HepG2 (cell line): ENCODE data around the gene CAPZB. TPM values are rescaled to one million over a fixed set of nuclear protein-coding genes. Genes with fewer than 3 reads are reported as not detected.

Experiments
- ATF7-NPFF ChIP-seq: sonication (generic); formaldehyde crosslinking; IDR thresholded peaks from 2 replicates; pipeline ENCODE4 v1.8.1; 2023; ENCODE audit warnings: mild to moderate bottlenecking, low read depth, missing genetic modification reagents, moderate library complexity
- ELF3 ChIP-seq: IDR thresholded peaks from 2 replicates; pipeline ENCODE4 v1.6.1; 2016; ENCODE audit warnings: missing genetic modification reagents, missing compliant biosample characterization
- FOXP1 ChIP-seq, 2 experiments: fragments of 450-650 bp in 1 of 2; IDR thresholded peaks; 2 replicates each; pipeline ENCODE4 v1.6.1; 2017 to 2018; ENCODE audit warnings: antibody characterized with exemption in 1 of 2
- JUND ChIP-seq: sonication (generic); formaldehyde crosslinking; IDR thresholded peaks from 2 replicates; pipeline ENCODE4 v1.8.0; 2022; ENCODE audit warnings: mild to moderate bottlenecking, missing genetic modification reagents
- KAT2B ChIP-seq: fragments of 150-350 bp; IDR thresholded peaks from 2 replicates; pipeline ENCODE4 v1.6.1; 2014; ENCODE audit warnings: low read depth, low read length, borderline replicate concordance
- KDM6A ChIP-seq: IDR thresholded peaks from 2 replicates; pipeline ENCODE4 v1.6.1; 2016; ENCODE audit warnings: low read depth
- MEF2D ChIP-seq: sonication (generic); formaldehyde crosslinking; IDR thresholded peaks from 2 replicates; pipeline ENCODE4 v1.5.1; 2020; ENCODE audit warnings: mild to moderate bottlenecking, missing genetic modification reagents
- MIER2 ChIP-seq: IDR thresholded peaks from 2 replicates; pipeline ENCODE4 v1.6.1; 2016; ENCODE audit warnings: missing biosample characterization, missing genetic modification reagents
- NCOA2 ChIP-seq: sonication (generic); formaldehyde crosslinking; IDR thresholded peaks from 2 replicates; pipeline ENCODE4 v1.8.0; 2022; ENCODE audit warnings: inconsistent platforms
- RBM22 ChIP-seq: fragments of 200-400 bp; formaldehyde crosslinking; optimal IDR thresholded peaks from 2 replicates; pipeline ENCODE3; 2017; ENCODE audit warnings: mild to moderate bottlenecking, low read length, moderate library complexity
- REPIN1 ChIP-seq: sonication (generic); formaldehyde crosslinking; IDR thresholded peaks from 2 replicates; pipeline ENCODE4 v1.8.0; 2022; ENCODE audit warnings: missing genetic modification reagents, low read depth, mild to moderate bottlenecking, borderline replicate concordance
- RXRB ChIP-seq: IDR thresholded peaks from 2 replicates; pipeline ENCODE4 v1.6.1; 2016; ENCODE audit warnings: borderline replicate concordance, missing genetic modification reagents, missing compliant biosample characterization
- SIX4 ChIP-seq: sonication (generic); formaldehyde crosslinking; IDR thresholded peaks from 2 replicates; pipeline ENCODE4 v1.4.0; 2020; ENCODE audit warnings: missing genetic modification reagents
- SP4 ChIP-seq: sonication (generic); formaldehyde crosslinking; IDR thresholded peaks from 2 replicates; pipeline ENCODE4 v1.8.1; 2023; ENCODE audit warnings: mild to moderate bottlenecking, missing genetic modification reagents
- SUZ12 ChIP-seq: fragments of 150-350 bp; IDR thresholded peaks from 2 replicates; pipeline ENCODE4 v1.6.1; 2014; ENCODE audit warnings: low read depth, low read length
- TBX2 ChIP-seq: sonication (generic); formaldehyde crosslinking; IDR thresholded peaks from 2 replicates; pipeline ENCODE4 v1.5.0; 2020; ENCODE audit warnings: missing genetic modification reagents, mild to moderate bottlenecking, borderline replicate concordance
- TEAD2 ChIP-seq: sonication (generic); formaldehyde crosslinking; IDR thresholded peaks from 2 replicates; pipeline ENCODE4 v1.9.0; 2021; ENCODE audit warnings: missing genetic modification reagents
- ZFP36L2 ChIP-seq: sonication (generic); formaldehyde crosslinking; IDR thresholded peaks from 2 replicates; pipeline ENCODE4 v1.4.0; 2020; ENCODE audit warnings: missing genetic modification reagents
- ZNF333 ChIP-seq: sonication (generic); formaldehyde crosslinking; IDR thresholded peaks from 2 replicates; pipeline ENCODE4 v1.4.0; 2020; ENCODE audit warnings: mild to moderate bottlenecking, missing genetic modification reagents, borderline replicate concordance
- ZNF589 ChIP-seq: sonication (generic); formaldehyde crosslinking; conservative IDR thresholded peaks from 2 replicates; pipeline ENCODE4 v1.8.0; 2022; ENCODE audit warnings: mild to moderate bottlenecking, moderate library complexity, missing genetic modification reagents
- ZNF83 ChIP-seq: sonication (generic); formaldehyde crosslinking; IDR thresholded peaks from 2 replicates; pipeline ENCODE4 v1.4.0; 2020; ENCODE audit warnings: missing genetic modification reagents, mild to moderate bottlenecking, borderline replicate concordance
- polyA plus RNA-seq, 8 experiments: library from polyadenylated mRNA; depleted of rRNA in 3 of 8; stranded (reverse) in 7 of 8; unstranded in 1 of 8; fragments of >200 nt; fragmentation: Illumina TruSeq in 4 of 8; extraction: Trizol in 4 of 8; gene quantifications; 2 replicates each; pipeline versions ENCODE4 v1.2.1 to v1.2.3, GENCODE V29; 2011 to 2016; ENCODE audit warnings: low read depth in 4 of 8, missing spikeins in 1 of 8, mixed read lengths in 1 of 8; ENCODE audit not compliant: insufficient read depth in 1 of 8
- total RNA-seq, 5 experiments: library from RNA; depleted of rRNA; stranded (reverse); fragments of >200 nt; fragmentation: Illumina TruSeq; extraction: Trizol; gene quantifications; 2 replicates each; pipeline ENCODE4 v1.2.3, GENCODE V29; 2016; ENCODE audit warnings: low read depth in 1 of 5
- TF ChIP-seq, protein P1 (sequence below): sonication (generic); formaldehyde crosslinking; IDR thresholded peaks from 2 replicates; pipeline ENCODE4 v1.5.0; 2020; ENCODE audit warnings: mild to moderate bottlenecking, missing genetic modification reagents
- TF ChIP-seq, protein P2 (sequence below): IDR thresholded peaks from 2 replicates; pipeline ENCODE4 v1.6.1; 2016; ENCODE audit warnings: control low read depth
- TF ChIP-seq, protein P3 (sequence below): sonication (generic); formaldehyde crosslinking; IDR thresholded peaks from 2 replicates; pipeline ENCODE4 v1.4.0; 2020; ENCODE audit warnings: mild to moderate bottlenecking, missing genetic modification reagents
- TF ChIP-seq, protein P4 (sequence below): sonication (generic); formaldehyde crosslinking; IDR thresholded peaks from 2 replicates; pipeline ENCODE4 v1.4.0; 2020; ENCODE audit warnings: mild to moderate bottlenecking, missing genetic modification reagents, borderline replicate concordance

Gene CAPZB
- total and polyA plus RNA-seq, 2 of the 13 experiments (the other 11 are each of a cell fraction or from before 2014, with no cell fraction given) = 58.9 to 76.9 TPM

DNA sequence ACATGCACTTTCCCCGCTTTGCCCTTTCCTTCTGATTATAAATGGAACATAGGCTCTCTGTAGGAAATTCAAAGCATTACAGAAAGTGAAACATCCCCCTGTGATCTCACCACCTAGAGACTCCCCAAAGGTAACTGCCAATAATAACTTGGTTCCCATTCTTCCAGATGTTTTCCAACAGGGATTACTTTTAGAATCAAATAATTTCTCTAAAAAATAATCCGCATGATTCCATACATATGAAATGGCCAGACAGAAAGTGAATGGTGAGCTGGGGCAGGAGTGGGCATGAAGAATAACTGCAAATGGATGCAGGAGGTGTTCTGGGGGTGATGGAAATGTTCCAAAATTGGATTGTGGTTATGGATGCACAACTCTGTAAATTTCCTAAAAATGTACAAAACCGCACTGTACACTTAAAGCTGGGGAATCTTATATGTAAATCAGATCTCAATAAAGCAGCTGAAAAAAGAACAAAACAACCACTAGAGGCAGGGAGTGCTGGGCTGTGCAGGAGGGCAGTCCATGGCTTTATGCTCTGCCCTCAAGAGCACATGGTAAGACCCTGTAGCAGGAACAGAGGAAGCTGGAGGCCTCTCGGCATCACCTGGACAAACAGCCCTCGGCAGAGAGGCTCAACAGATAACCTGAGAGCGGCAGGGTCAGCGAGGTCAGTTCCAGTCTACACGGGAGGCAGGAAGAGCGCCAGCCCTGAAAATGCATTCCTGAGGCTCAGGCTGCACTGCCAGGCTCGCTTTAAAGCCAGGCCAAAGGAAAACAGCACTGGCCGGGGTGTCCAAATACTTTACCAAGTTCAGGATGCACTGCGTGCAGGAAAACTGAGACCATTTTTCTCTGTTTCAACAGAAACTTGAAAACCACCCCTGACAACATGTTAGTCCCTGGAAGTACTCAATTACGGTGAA lies 39.7 kb downstream of the CAPZB start (continued):
- TF ChIP-seq, protein P1, sequence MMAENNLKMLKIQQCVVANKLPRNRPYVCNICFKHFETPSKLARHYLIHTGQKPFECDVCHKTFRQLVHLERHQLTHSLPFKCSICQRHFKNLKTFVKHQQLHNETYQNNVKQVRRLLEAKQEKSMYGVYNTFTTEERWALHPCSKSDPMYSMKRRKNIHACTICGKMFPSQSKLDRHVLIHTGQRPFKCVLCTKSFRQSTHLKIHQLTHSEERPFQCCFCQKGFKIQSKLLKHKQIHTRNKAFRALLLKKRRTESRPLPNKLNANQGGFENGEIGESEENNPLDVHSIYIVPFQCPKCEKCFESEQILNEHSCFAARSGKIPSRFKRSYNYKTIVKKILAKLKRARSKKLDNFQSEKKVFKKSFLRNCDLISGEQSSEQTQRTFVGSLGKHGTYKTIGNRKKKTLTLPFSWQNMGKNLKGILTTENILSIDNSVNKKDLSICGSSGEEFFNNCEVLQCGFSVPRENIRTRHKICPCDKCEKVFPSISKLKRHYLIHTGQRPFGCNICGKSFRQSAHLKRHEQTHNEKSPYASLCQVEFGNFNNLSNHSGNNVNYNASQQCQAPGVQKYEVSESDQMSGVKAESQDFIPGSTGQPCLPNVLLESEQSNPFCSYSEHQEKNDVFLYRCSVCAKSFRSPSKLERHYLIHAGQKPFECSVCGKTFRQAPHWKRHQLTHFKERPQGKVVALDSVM = peak; percentile 88
- TF ChIP-seq, protein P2, sequence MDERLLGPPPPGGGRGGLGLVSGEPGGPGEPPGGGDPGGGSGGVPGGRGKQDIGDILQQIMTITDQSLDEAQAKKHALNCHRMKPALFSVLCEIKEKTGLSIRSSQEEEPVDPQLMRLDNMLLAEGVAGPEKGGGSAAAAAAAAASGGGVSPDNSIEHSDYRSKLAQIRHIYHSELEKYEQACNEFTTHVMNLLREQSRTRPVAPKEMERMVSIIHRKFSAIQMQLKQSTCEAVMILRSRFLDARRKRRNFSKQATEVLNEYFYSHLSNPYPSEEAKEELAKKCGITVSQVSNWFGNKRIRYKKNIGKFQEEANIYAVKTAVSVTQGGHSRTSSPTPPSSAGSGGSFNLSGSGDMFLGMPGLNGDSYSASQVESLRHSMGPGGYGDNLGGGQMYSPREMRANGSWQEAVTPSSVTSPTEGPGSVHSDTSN (CRISPR knock-in tag) = no peak
- TF ChIP-seq TBX2 (CRISPR knock-in tag) (peak; percentile 90), FOXP1 (IDR thresholded peaks at IDR 0.05) (no peak), FOXP1 (CRISPR knock-in tag; IDR thresholded peaks at IDR 0.05) (peak; percentile 72), SP4 (no peak), ZFP36L2 (CRISPR knock-in tag) (no peak), RXRB (peak; percentile 89; the same call in 1 of the 2 replicates), JUND (CRISPR knock-in tag) (no peak), ZNF589 (CRISPR knock-in tag) (no peak), ZNF333 (no peak), NCOA2 (CRISPR knock-in tag) (peak; percentile 81), ZNF83 (CRISPR knock-in tag) (no peak), KDM6A (CRISPR knock-in tag) (no peak; the same call in 1 of the 2 replicates), TEAD2 (CRISPR knock-in tag) (no peak), MEF2D (CRISPR knock-in tag) (0 out of 2 replicates have a peak, but pooled peaks have one; percentile 47), SIX4 (CRISPR knock-in tag) (peak; percentile 60), KAT2B (no peak), RBM22 (peak; percentile 86), ATF7-NPFF (CRISPR knock-in tag) (peak; percentile 75), SUZ12 (no peak), ELF3 (CRISPR knock-in tag) (peak; percentile 92), REPIN1 (CRISPR knock-in tag) (peak; percentile 67; the same call in 1 of the 2 replicates), MIER2 (CRISPR knock-in tag) (peak; percentile 78)
- TF ChIP-seq, protein P3, sequence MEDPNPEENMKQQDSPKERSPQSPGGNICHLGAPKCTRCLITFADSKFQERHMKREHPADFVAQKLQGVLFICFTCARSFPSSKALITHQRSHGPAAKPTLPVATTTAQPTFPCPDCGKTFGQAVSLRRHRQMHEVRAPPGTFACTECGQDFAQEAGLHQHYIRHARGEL (CRISPR knock-in tag) = no peak
- TF ChIP-seq, protein P4, sequence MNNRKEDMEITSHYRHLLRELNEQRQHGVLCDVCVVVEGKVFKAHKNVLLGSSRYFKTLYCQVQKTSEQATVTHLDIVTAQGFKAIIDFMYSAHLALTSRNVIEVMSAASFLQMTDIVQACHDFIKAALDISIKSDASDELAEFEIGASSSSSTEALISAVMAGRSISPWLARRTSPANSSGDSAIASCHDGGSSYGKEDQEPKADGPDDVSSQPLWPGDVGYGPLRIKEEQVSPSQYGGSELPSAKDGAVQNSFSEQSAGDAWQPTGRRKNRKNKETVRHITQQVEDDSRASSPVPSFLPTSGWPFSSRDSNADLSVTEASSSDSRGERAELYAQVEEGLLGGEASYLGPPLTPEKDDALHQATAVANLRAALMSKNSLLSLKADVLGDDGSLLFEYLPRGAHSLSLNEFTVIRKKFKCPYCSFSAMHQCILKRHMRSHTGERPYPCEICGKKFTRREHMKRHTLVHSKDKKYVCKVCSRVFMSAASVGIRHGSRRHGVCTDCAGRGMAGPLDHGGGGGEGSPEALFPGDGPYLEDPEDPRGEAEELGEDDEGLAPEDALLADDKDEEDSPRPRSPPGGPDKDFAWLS = no peak
